HG03342 (cell line): ENCODE data around the gene CERT1.
A peak's percentile ranks its signal among the peaks of the same experiment; 100 is the strongest.

Source experiments
- ATAC-seq: cut with Tn5 transposase; IDR thresholded peaks from one replicate; pipeline ENCODE4 v1.9.1; 2021; ENCODE audit warnings: mild to moderate bottlenecking, moderate library complexity; ENCODE audit not compliant: unreplicated experiment

Gene CERT1

GRCh38 chr5:75481024-75481423 lies 30.4 kb downstream of the CERT1 start:
- no peak for ATAC-seq

- no peak for ATAC-seq
Measured at GRCh38 chr5:75475364-75475763, 36.1 kb downstream of the CERT1 start.

- ATAC-seq = no peak
Measured at GRCh38 chr5:75473463-75473862, 38.0 kb downstream of the CERT1 start.

GRCh38 chr5:75472973-75473372 lies 38.5 kb downstream of the CERT1 start:
- no peak for ATAC-seq

- no peak for ATAC-seq
Measured at GRCh38 chr5:75471193-75471592, 40.2 kb downstream of the CERT1 start.

- ATAC-seq = no peak
Measured at GRCh38 chr5:75469017-75469416, 42.4 kb downstream of the CERT1 start.

GRCh38 chr5:75468593-75468992 lies 42.8 kb downstream of the CERT1 start:
- no peak for ATAC-seq

- no peak for ATAC-seq
Measured at GRCh38 chr5:75466006-75466716, 45.3 kb downstream of the CERT1 start.

- ATAC-seq = no peak
Measured at GRCh38 chr5:75465480-75465879, 45.9 kb downstream of the CERT1 start.

GRCh38 chr5:75463726-75464125 lies 47.7 kb downstream of the CERT1 start:
- ATAC-seq = no peak

- ATAC-seq = no peak
Measured at GRCh38 chr5:75461679-75462078, 49.8 kb downstream of the CERT1 start.

GRCh38 chr5:75460942-75461610 lies 50.4 kb downstream of the CERT1 start:
- peak; percentile 69 for ATAC-seq

- no peak for ATAC-seq
Measured at GRCh38 chr5:75460532-75460931, 50.9 kb downstream of the CERT1 start.

- no peak for ATAC-seq
Measured at GRCh38 chr5:75457691-75458090, 53.7 kb downstream of the CERT1 start.

GRCh38 chr5:75457161-75457560 lies 54.3 kb downstream of the CERT1 start:
- ATAC-seq = no peak

GRCh38 chr5:75450069-75450468 lies 61.4 kb downstream of the CERT1 start:
- no peak for ATAC-seq

- no peak for ATAC-seq
Measured at GRCh38 chr5:75446068-75446467, 65.4 kb downstream of the CERT1 start.

GRCh38 chr5:75441560-75441959 lies 69.9 kb downstream of the CERT1 start:
- no peak for ATAC-seq

GRCh38 chr5:75439276-75439675 lies 72.2 kb downstream of the CERT1 start:
- ATAC-seq = no peak

- no peak for ATAC-seq
Measured at GRCh38 chr5:75438722-75439121, 72.7 kb downstream of the CERT1 start.

GRCh38 chr5:75435096-75435495 lies 76.3 kb downstream of the CERT1 start:
- no peak for ATAC-seq

GRCh38 chr5:75433814-75434506 lies 77.5 kb downstream of the CERT1 start:
- ATAC-seq = no peak
